Upper lobe of left lung (tissue), 6 donors: ENCODE data around the gene LGSN. TPM values are rescaled to one million over a fixed set of nuclear protein-coding genes. Genes with fewer than 3 reads are reported as not detected.
"Not testable (repeated sequence)": the region's sequence is repeated elsewhere in the genome, so short reads cannot be mapped to it uniquely, and the experiment has no call there.

Experiments used
- ATAC-seq, 2 donors: fragments of 200-7000 bp; cut with Tn5 transposase; one replicate each; pipeline ENCODE4 v1.9.1; 2022; ENCODE audit warnings: mild to moderate bottlenecking in 2 of 2, moderate library complexity in 2 of 2; ENCODE audit not compliant: low FRiP score in 2 of 2
- DNase-seq, 2 donors: peaks; one replicate each; pipeline ENCODE4 v3.0.0-alpha.2; 2019 to 2020
- H3K27ac ChIP-seq, 4 donors: fragments of 200-600 bp; sonication (generic); one replicate each; pipeline ENCODE4 v1.5.1; 2016 to 2019
- H3K27me3 ChIP-seq, 4 donors: fragments of 200-600 bp; sonication (generic); one replicate each; pipeline ENCODE4 v1.5.1; 2017 to 2019
- H3K36me3 ChIP-seq, 4 donors: fragments of 200-600 bp; sonication (generic); one replicate each; pipeline ENCODE4 v1.5.1; 2016 to 2019
- H3K4me1 ChIP-seq, 4 donors: fragments of 200-600 bp; sonication (generic); one replicate each; pipeline ENCODE4 v1.5.1; 2018 to 2019
- H3K4me3 ChIP-seq, 4 donors: fragments of 200-600 bp; sonication (generic); one replicate each; pipeline ENCODE4 v1.5.1; 2017 to 2019; ENCODE audit warnings: mild to moderate bottlenecking in 2 of 4, moderate library complexity in 1 of 4
- H3K9me3 ChIP-seq, 4 donors: fragments of 200-600 bp; sonication (generic); one replicate each; pipeline ENCODE4 v1.5.1; 2018 to 2019
- CTCF ChIP-seq, 6 experiments: fragments of 450-650 bp in 4 of 6; fragments of 200-600 bp in 2 of 6; sonication (generic) in 2 of 6; IDR thresholded peaks; one replicate each; pipeline ENCODE4 v1.5.1; 2016 to 2019; ENCODE audit warnings: antibody characterized with exemption in 6 of 6
- EP300 ChIP-seq, 4 donors: sonication (generic); formaldehyde crosslinking; IDR thresholded peaks; one replicate each; pipeline ENCODE4 v1.5.1; 2017; ENCODE audit warnings: antibody characterized with exemption in 4 of 4, control low read depth in 2 of 4
- POLR2A ChIP-seq, 4 donors: fragments of 450-650 bp; IDR thresholded peaks; one replicate each; pipeline ENCODE4 v1.5.1; 2016 to 2017; ENCODE audit warnings: antibody characterized with exemption in 4 of 4, mild to moderate bottlenecking in 2 of 4
- POLR2AphosphoS5 ChIP-seq, 2 donors: sonication (generic); formaldehyde crosslinking; IDR thresholded peaks; one replicate each; pipeline ENCODE4 v1.5.1; 2017; ENCODE audit warnings: antibody characterized with exemption in 2 of 2
- WGBS, 2 donors: methylation state at CpG; one replicate each; pipeline ENCODE4 v1.1.5; 2017 to 2018; 5-methylcytosine and 5-hydroxymethylcytosine counted together
- total RNA-seq, 6 donors: library from RNA; depleted of rRNA in 4 of 6; stranded (reverse); fragments of >200 nt in 4 of 6; gene quantifications; one replicate each; pipeline versions ENCODE4 v1.1.0 to v1.2.1, GENCODE V29; 2016 to 2021
- donor health status: DM: no; HTN: no; CAD: no; lungs with moderate emphysema.
- donor health status: DM: no; HTN: yes; CAD: no; lungs with severe emphysema.

Gene LGSN, protein sequence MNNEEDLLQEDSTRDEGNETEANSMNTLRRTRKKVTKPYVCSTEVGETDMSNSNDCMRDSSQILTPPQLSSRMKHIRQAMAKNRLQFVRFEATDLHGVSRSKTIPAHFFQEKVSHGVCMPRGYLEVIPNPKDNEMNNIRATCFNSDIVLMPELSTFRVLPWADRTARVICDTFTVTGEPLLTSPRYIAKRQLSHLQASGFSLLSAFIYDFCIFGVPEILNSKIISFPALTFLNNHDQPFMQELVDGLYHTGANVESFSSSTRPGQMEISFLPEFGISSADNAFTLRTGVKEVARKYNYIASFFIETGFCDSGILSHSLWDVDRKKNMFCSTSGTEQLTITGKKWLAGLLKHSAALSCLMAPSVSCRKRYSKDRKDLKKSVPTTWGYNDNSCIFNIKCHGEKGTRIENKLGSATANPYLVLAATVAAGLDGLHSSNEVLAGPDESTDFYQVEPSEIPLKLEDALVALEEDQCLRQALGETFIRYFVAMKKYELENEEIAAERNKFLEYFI
- total RNA-seq: 1 to 10 TPM in 2 of 6 donors, under 1 TPM in 4; 0.17 to 2.1 (median 0.86) TPM

GRCh38 chr6:63319939-63320338, at the start of gene LGSN:
Gene LGSN (minus strand): TSS chr6:63319983. CDS start chr6:63319943, 40 bp downstream.
- Histone ChIP-seq H3K9me3 (no peaks in the 10 kb centered on the region), H3K27me3 (no peaks in the 10 kb centered on the region), H3K27ac (no peak within 1 kb of the TSS), H3K36me3 (no peaks in the 10 kb centered on the region), H3K4me3 (no peak within 1 kb of the TSS), H3K4me1 (no peaks in the 10 kb centered on the region)
- no peak for ATAC-seq
- TF ChIP-seq POLR2AphosphoS5 (IDR thresholded peaks at IDR 0.05): no peak
- TF ChIP-seq POLR2A (IDR thresholded peaks at IDR 0.05): no peak
- TF ChIP-seq EP300 (IDR thresholded peaks at IDR 0.05): no peak
- no peak for TF ChIP-seq CTCF (IDR thresholded peaks at IDR 0.05)
- no peak for DNase-seq
- 87 to 89% methylated on average over 4 of the region's 4 CpGs for WGBS, 2 donors

DNA sequence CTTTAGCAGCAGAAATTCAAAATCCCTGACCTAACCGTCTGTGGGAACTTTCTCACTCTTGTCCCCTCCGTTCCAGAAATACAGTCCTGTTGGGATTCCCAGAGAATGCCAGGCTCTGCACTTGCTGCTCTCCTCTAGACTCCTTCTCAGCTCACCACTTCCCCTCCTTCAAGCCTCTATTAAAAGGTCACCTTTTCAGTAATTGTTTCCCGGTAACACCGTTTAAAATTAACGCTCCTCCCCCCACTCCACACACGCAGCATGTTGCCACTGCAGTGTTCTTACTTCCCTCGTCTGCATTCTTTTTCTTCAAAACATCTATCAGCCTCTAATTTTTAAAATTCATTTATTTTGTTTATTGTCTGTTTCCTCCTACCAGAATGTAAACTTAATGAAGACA, 48.6 kb upstream of the LGSN start:
- Histone ChIP-seq H3K36me3 (no peaks in the 10 kb centered on the region), H3K9me3 (no peaks in the 10 kb centered on the region), H3K27me3 (no peaks in the 10 kb centered on the region), H3K27ac (no peak overlapping the region), H3K4me1 (no peaks in the 10 kb centered on the region), H3K4me3 (no peak overlapping the region)
- TF ChIP-seq CTCF (IDR thresholded peaks at IDR 0.05) (no peak), EP300 (IDR thresholded peaks at IDR 0.05) (no peak), POLR2AphosphoS5 (IDR thresholded peaks at IDR 0.05) (no peak), POLR2A (IDR thresholded peaks at IDR 0.05) (no peak)
- DNase-seq (no peak), ATAC-seq (no peak)
- 50 to 59% methylated on average over 7 of the region's 7 CpGs for WGBS, 2 donors

DNA sequence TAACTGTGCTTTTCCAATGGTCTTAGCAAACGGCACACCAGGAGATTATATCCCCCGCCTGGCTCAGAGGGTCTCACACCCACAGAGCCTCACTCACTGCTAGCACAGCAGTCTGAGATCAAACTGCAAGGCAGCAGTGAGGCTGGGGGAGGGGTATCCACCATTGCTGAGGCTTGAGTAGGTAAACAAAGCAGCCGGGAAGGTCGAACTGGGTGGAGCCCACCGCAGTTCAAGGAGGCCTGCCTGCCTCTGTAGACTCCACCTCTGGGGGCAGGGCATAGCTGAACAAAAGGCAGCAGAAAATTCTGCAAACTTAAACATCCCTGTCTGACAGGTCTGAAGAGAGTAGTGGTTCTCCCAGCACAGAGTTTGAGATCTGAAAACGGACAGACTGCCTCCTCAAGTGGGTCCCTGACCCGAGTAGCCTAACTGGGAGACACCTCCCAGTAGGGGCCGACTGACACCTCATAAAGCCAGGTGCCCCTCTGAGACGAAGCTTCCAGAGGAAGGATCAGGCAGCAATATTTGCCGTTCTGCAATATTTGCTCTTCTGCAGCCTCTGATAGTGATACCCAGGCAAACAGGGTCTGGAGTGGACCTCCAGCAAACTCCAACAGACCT, 42.8 kb upstream of the LGSN start:
- ATAC-seq, H3K4me3 ChIP-seq, H3K36me3 ChIP-seq, H3K27me3 ChIP-seq, H3K4me1 ChIP-seq, H3K27ac ChIP-seq, DNase-seq: not testable (repeated sequence)
- H3K9me3 ChIP-seq: peaks cover 0 to 13% (median 0%) of the 10 kb centered on the region in 4 donors
- 77 to 82% methylated on average over 10 of the region's 10 CpGs for WGBS, 2 donors

DNA sequence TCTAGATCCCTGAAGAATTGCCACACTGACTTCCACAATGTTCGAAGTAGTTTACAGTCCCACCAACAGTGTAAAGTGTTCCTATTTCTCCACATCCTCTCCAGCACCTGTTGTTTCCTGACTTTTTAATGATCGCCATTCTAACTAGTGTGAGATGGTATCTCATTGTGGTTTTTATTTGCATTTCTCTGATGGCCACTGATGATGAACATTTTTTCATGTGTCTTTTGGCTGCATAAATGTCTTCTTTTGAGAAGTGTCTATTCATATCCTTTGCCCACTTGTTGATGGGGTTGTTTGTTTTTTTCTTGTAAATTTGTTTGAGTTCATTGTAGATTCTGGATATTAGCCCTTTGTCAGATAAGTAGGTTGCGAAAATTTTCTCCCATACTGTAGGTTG, 37.6 kb upstream of the LGSN start:
- not testable (repeated sequence) for H3K27me3 ChIP-seq, H3K9me3 ChIP-seq, DNase-seq, H3K4me3 ChIP-seq, H3K4me1 ChIP-seq, H3K27ac ChIP-seq, H3K36me3 ChIP-seq, ATAC-seq
- 78 to 89% methylated on average over 3 of the region's 3 CpGs for WGBS, 2 donors

DNA sequence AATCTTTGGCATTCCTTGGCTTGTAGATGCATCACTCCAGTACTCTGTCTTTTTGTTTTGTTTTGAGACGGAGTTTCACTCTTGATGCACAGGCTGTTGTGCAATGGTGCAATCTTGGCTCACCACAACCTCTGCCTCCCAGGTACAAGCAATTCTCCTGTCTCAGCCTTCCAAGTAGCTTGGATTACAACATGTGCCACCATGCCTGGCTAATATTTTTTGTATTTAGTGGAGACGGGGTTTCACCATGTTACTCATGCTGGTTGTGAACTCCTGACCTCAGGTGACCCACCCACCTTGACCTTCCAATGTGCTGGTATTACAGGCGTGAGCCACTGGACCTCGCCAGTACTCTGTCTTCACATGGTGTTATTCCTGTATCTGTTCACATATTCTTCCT, 35.8 kb upstream of the LGSN start:
- WGBS, 2 donors: 71 to 73% methylated on average over 4 of the region's 4 CpGs
- no peak for TF ChIP-seq POLR2AphosphoS5 (IDR thresholded peaks at IDR 0.05)
- TF ChIP-seq CTCF (IDR thresholded peaks at IDR 0.05): no peak
- no peak for TF ChIP-seq EP300 (IDR thresholded peaks at IDR 0.05)
- no peak for TF ChIP-seq POLR2A (IDR thresholded peaks at IDR 0.05)
- Histone ChIP-seq H3K4me3 (no peak overlapping the region), H3K9me3 (no peaks in the 10 kb centered on the region), H3K36me3 (no peaks in the 10 kb centered on the region), H3K27me3 (no peaks in the 10 kb centered on the region), H3K4me1 (peaks cover 0 to 14% (median 6%) of the 10 kb centered on the region in 4 donors), H3K27ac (no peak overlapping the region)
- no peak for DNase-seq
- no peak for ATAC-seq
